Thyroid gland (tissue), 4 donors: ENCODE data around the gene SOD1.

ENCODE experiments used
- CTCF ChIP-seq, 6 experiments: fragments of 200-600 bp in 3 of 6; fragments of 450-650 bp in 3 of 6; sonication (generic) in 3 of 6; IDR thresholded peaks; one replicate each; pipeline ENCODE4 v1.5.1; 2016 to 2019; ENCODE audit warnings: antibody characterized with exemption in 6 of 6, mild to moderate bottlenecking in 2 of 6, inconsistent platforms in 1 of 6, moderate library complexity in 1 of 6
- POLR2A ChIP-seq, 2 donors: fragments of 450-650 bp; IDR thresholded peaks; one replicate each; pipeline ENCODE4 v1.6.1; 2017; ENCODE audit warnings: antibody characterized with exemption in 2 of 2, mild to moderate bottlenecking in 2 of 2, moderate library complexity in 1 of 2

- TF ChIP-seq CTCF (IDR thresholded peaks at IDR 0.05) = no peak
- TF ChIP-seq POLR2A (IDR thresholded peaks at IDR 0.05) = no peak
These were observed 39.0 kb downstream of the SOD1 start for GRCh38 chr21:31698461-31698860.
